RPMI7951 (cell line): ENCODE results near the gene CIB2. TPM values are rescaled to one million over a fixed set of nuclear protein-coding genes. Genes with fewer than 3 reads are reported as not detected.
A peak's percentile ranks its signal among the peaks of the same experiment; 100 is the strongest.

Experiments used
- DNase-seq: peaks from one replicate; pipeline ENCODE4 v3.0.0-alpha.2; 2012; ENCODE audit warnings: low read depth
- total RNA-seq: library from RNA; depleted of rRNA; stranded (reverse); fragments of >200 nt; shearing (Covaris generic); gene quantifications from 2 replicates; pipeline ENCODE4 v1.2.3, GENCODE V29; 2014

The CIB2 gene
- total RNA-seq, 1 experiment from 2014 or later = 6.2 TPM

GRCh38 chr15:78107471-78107870 lies 23.8 kb downstream of the CIB2 start:
- DNase-seq = no peak

- DNase-seq = peak; percentile 69
Measured at GRCh38 chr15:78105476-78106241, 25.6 kb downstream of the CIB2 start.

- no peak for DNase-seq
Measured at GRCh38 chr15:78104566-78105475, 26.4 kb downstream of the CIB2 start.

- no peak for DNase-seq
Measured at GRCh38 chr15:78104119-78104479, 27.1 kb downstream of the CIB2 start.

DNA sequence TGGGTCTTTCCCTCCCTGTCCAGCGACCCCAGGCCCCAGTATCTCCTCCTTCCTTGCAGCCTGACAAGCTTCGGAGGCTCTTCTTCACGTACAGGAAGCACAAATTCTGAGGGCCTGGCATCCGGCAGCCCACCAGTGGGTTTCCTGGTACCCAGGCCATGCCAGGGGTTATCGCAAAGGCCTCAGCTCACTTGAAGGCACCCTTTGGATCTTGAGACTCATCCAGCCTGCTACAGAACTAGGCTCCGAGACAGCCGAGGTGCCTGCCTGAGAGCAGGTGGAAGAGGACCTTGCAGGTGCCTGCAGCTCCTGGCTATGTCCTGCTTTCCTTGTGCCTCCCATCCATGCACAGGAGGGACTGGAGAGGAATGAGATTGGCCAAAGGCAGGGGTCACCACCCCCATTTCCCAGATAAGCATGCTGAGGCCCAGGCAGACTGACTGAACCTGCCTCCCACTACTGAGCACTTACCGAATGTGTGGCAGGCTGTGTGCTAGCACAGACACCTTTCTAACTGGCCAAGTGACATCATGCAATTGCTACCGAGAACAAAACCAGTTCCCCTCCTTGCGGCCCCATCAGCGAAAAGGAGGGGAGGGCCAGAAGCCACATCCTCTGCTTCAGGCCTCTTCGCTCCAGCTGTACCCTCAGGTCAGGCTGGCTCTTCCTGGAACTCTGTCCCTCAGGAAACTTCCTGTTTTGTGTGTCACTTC lies 27.7 kb downstream of the CIB2 start:
- no peak for DNase-seq

GRCh38 chr15:78102741-78103140 lies 28.5 kb downstream of the CIB2 start:
- no peak for DNase-seq

DNA sequence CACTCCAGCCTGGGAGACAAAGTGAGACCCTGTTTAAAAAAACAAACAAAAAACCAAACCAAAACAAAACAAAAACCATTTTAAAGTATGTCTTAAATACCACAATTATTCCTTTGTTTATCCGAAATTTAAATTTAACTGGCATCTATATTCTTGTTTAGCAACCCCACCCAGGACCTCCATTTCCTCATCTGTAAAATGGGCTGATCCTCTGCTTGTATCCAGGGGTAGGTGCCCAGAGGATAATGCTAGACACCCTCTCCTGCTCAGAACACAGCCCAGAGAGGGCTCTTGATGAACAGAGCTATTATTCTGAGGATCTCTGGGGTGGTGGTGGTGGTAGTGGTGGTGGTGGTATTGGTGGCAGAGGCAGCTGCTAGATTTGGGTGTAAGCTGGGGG lies 29.0 kb downstream of the CIB2 start:
- no peak for DNase-seq

- no peak for DNase-seq
Measured at GRCh38 chr15:78101423-78102105, 29.7 kb downstream of the CIB2 start.

- no peak for DNase-seq
Measured at GRCh38 chr15:78100886-78101285, 30.4 kb downstream of the CIB2 start.

- no peak for DNase-seq
Measured at GRCh38 chr15:78098131-78098755, 33.0 kb downstream of the CIB2 start.

DNA sequence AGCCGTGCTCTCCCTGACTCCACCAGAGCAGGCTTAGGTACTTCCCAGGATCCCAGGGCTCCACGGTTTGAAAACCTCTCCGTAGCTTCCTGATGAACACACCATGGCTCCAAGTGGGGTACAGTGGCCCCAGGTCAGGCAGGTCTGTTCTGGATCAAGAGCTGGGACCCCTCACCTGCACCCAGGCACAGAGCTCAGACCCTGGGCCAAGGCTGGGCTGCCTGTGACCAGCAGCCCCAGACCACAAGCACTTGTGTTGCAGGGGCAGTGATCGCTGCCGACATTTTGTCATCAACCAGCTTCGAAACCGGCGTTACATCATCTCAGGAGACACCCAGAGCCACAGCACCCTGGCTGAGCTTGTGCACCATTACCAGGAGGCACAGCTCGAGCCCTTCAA lies 33.6 kb downstream of the CIB2 start:
- DNase-seq = no peak

DNA sequence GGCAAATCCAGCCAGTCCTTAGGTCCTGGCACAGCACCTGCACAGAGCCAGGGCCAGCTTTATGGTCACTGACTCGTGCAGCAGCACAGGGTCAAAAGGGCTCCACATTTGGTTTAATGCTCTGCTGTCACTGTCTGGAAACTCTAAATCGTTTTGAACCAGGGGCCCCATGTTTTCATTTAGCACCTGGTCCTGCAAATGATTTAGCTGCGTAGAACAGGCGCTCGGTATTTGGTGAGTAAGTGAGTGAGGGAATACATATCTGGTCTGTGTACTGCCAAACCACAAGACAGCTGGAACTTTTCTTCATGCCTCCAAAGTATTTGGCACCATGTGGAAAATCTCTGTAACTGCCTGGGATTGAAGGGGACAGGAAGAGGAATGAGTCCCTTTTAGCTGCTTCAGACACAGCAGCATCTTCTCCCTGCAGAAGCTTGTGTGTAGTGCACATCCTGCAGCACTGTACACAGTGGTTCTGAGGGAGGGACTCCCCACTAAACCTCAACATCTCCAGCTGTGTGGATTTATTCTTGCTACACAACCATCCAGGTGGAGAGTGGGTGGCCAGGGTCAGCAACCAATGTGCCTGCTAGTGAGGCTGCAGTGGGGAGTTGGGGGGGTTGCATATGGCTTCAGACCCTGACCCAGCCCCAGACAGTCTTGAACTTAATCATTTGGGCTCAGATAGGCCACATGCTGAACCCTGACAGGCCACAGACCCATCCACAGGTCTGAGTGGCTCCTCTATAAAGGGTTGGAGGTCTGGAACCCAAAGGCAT lies 37.8 kb downstream of the CIB2 start:
- peak; percentile 94 for DNase-seq

- no peak for DNase-seq
Measured at GRCh38 chr15:78092261-78093041, 38.8 kb downstream of the CIB2 start, which contains the start of gene SH2D7. Gene SH2D7 (plus strand): TSS chr15:78092561. CDS start chr15:78092585, 24 bp downstream.

DNA sequence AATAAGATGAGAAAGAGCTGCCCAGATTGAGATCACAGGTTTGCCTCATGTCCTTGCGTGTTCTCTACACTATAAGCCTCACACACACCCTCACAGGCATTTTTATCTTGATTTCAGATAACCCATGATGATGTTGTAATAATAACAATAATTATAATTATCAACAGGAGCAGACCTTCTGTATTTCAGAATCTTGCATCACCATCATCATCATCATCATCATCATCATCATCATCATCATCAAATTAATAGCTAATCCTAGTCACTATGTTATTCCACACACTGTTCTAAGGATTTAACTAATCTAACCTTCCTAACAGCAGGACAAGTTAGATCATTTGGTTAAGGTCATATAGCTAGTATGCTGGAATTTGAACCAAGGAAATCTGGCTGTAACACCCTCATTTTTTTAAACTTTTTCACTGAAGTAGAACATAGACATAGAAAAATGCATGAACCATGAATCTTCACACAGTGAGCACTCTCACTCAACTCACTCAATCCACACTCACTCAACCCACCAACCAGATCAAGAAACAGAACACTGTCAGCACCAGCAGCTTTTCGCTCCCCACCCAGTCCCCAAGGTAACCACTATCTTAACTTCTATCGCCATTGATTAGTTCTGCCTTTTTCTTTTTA lies 40.7 kb downstream of the CIB2 start:
- no peak for DNase-seq

GRCh38 chr15:78088773-78089080 lies 42.5 kb downstream of the CIB2 start:
- no peak for DNase-seq

GRCh38 chr15:78087951-78088772 lies 43.1 kb downstream of the CIB2 start:
- DNase-seq = no peak

DNA sequence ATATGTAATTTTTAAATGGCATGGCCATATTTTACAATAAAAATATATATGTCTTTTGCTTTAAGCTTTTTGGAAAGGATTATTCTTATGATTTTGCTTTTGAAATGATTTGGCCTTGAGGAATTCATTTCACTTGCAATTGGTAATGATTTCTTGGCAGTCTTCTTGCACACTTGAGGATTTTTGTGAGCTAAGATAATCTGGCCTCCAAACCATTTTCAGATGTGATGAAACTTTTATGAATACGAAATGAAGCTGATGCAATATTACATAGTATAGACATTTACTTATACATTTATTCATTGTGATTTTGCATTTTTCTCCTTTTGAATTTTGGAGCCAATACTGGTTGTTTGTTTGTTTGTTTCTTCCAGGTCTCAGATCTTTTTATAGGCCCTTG lies 45.3 kb downstream of the CIB2 start:
- DNase-seq = no peak

DNA sequence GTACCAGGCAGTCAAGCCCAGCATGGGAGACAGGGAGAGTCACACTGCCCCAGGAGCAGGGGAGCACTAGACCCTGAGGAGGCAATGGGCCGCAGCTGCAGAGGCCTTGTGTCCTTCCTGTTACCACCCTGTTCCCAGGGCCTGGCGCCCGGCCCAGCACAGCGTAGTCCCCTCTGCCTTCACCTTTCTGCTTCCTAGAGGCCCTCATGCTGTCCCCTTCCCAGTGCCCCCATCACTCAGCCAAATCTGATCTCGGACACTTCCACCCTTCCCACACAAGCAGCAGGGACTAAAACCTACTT lies 46.8 kb downstream of the CIB2 start:
- DNase-seq = no peak
